WTC11 (cell line): ENCODE data around the gene GPRC5B.

ENCODE experiments used
- CREM ChIP-seq: sonication (generic); formaldehyde crosslinking; IDR thresholded peaks from 2 replicates; pipeline ENCODE4 v1.8.1; 2022; ENCODE audit warnings: mild to moderate bottlenecking, missing genetic modification reagents, moderate library complexity
- NR3C1 ChIP-seq: sonication (generic); formaldehyde crosslinking; conservative IDR thresholded peaks from 2 replicates; pipeline ENCODE4 v1.8.1; 2023; ENCODE audit warnings: low read depth, mild to moderate bottlenecking, missing genetic modification reagents
- TCF7 ChIP-seq: sonication (generic); formaldehyde crosslinking; IDR thresholded peaks from 2 replicates; pipeline ENCODE4 v1.8.0; 2022; ENCODE audit warnings: mild to moderate bottlenecking, low read depth, missing genetic modification reagents, moderate library complexity
- ZBTB21 ChIP-seq: sonication (generic); formaldehyde crosslinking; IDR thresholded peaks from 2 replicates; pipeline ENCODE4 v1.8.1; 2023; ENCODE audit warnings: mild to moderate bottlenecking, missing genetic modification reagents, borderline replicate concordance
- ZNF232 ChIP-seq: sonication (generic); formaldehyde crosslinking; IDR thresholded peaks from 2 replicates; pipeline ENCODE4 v1.8.0; 2022; ENCODE audit warnings: mild to moderate bottlenecking, missing genetic modification reagents
- TF ChIP-seq, protein P1 (sequence below): fragments of 250-450 bp; sonication (Bioruptor Pico); IDR thresholded peaks from 2 replicates; pipeline ENCODE4 v1.8.0; 2021; ENCODE audit warnings: mild to moderate bottlenecking
- TF ChIP-seq, protein P2 (sequence below): fragments of 200-600 bp; IDR thresholded peaks from 2 replicates; pipeline ENCODE4 v1.8.0; 2022; ENCODE audit warnings: antibody characterized with exemption
- TF ChIP-seq, protein P3 (sequence below): sonication (generic); formaldehyde crosslinking; IDR thresholded peaks from 2 replicates; pipeline ENCODE4 v1.8.0; 2022; ENCODE audit warnings: mild to moderate bottlenecking, missing genetic modification reagents
- TF ChIP-seq, protein P4 (sequence below): sonication (generic); formaldehyde crosslinking; IDR thresholded peaks from 2 replicates; pipeline ENCODE4 v1.8.0; 2023; ENCODE audit warnings: missing genetic modification reagents
- TF ChIP-seq, protein P5 (sequence below): sonication (generic); formaldehyde crosslinking; IDR thresholded peaks from 2 replicates; pipeline ENCODE4 v1.8.0; 2023; ENCODE audit warnings: mild to moderate bottlenecking, missing genetic modification reagents

DNA sequence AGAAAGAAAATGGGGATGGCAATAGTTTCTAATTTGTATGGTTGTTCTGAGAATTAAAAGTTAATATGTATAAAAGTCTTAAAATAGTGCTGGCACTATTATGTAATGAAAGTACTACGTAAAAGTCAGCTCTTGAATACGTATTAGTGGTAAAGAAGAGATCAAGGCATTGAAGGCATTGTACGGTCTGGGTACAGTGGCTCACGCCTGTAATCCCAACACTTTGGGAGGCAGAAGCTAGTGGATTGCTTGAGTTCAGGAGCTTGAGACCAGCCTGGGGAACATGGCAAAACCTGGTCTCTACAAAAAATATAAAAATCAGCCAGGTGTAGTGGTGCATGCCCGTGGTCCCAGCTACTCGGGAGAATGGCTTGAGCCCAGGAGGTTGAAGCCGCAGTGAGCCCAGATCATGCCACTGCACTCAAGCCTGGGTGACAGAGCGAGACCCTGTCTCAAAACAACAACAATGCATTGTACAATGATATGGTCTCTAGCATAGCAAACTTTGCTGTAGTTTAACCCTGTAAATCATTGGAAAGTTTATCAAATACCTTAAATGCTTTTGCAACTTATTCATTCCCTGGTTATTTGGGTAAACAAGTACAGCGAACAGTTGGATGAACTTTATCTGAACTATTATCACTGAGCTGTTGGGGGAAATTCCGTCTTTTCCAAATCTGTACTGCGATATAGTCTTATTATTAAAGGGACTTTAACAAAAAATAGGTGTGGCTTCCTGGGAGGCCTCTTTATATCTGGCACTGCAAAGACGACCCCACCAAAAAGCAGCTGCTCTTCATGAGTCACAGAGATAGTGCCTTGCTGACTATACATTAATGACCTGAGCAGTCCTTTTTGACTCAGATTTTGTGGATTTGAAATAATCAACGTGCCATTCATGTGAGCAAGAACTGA lies 73.6 kb downstream of the GPRC5B start:
- TF ChIP-seq, protein P1, sequence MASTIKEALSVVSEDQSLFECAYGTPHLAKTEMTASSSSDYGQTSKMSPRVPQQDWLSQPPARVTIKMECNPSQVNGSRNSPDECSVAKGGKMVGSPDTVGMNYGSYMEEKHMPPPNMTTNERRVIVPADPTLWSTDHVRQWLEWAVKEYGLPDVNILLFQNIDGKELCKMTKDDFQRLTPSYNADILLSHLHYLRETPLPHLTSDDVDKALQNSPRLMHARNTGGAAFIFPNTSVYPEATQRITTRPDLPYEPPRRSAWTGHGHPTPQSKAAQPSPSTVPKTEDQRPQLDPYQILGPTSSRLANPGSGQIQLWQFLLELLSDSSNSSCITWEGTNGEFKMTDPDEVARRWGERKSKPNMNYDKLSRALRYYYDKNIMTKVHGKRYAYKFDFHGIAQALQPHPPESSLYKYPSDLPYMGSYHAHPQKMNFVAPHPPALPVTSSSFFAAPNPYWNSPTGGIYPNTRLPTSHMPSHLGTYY = no peak
- TF ChIP-seq NR3C1 (CRISPR knock-in tag) (no peak), TCF7 (CRISPR knock-in tag) (no peak), ZBTB21 (CRISPR knock-in tag) (no peak), ZNF232 (no peak), CREM (CRISPR knock-in tag) (no peak)
- TF ChIP-seq, protein P2, sequence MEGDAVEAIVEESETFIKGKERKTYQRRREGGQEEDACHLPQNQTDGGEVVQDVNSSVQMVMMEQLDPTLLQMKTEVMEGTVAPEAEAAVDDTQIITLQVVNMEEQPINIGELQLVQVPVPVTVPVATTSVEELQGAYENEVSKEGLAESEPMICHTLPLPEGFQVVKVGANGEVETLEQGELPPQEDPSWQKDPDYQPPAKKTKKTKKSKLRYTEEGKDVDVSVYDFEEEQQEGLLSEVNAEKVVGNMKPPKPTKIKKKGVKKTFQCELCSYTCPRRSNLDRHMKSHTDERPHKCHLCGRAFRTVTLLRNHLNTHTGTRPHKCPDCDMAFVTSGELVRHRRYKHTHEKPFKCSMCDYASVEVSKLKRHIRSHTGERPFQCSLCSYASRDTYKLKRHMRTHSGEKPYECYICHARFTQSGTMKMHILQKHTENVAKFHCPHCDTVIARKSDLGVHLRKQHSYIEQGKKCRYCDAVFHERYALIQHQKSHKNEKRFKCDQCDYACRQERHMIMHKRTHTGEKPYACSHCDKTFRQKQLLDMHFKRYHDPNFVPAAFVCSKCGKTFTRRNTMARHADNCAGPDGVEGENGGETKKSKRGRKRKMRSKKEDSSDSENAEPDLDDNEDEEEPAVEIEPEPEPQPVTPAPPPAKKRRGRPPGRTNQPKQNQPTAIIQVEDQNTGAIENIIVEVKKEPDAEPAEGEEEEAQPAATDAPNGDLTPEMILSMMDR = no peak
- TF ChIP-seq, protein P3, sequence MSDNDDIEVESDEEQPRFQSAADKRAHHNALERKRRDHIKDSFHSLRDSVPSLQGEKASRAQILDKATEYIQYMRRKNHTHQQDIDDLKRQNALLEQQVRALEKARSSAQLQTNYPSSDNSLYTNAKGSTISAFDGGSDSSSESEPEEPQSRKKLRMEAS (CRISPR knock-in tag) = no peak
- TF ChIP-seq, protein P4, sequence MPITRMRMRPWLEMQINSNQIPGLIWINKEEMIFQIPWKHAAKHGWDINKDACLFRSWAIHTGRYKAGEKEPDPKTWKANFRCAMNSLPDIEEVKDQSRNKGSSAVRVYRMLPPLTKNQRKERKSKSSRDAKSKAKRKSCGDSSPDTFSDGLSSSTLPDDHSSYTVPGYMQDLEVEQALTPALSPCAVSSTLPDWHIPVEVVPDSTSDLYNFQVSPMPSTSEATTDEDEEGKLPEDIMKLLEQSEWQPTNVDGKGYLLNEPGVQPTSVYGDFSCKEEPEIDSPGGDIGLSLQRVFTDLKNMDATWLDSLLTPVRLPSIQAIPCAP = no peak
- TF ChIP-seq, protein P5, sequence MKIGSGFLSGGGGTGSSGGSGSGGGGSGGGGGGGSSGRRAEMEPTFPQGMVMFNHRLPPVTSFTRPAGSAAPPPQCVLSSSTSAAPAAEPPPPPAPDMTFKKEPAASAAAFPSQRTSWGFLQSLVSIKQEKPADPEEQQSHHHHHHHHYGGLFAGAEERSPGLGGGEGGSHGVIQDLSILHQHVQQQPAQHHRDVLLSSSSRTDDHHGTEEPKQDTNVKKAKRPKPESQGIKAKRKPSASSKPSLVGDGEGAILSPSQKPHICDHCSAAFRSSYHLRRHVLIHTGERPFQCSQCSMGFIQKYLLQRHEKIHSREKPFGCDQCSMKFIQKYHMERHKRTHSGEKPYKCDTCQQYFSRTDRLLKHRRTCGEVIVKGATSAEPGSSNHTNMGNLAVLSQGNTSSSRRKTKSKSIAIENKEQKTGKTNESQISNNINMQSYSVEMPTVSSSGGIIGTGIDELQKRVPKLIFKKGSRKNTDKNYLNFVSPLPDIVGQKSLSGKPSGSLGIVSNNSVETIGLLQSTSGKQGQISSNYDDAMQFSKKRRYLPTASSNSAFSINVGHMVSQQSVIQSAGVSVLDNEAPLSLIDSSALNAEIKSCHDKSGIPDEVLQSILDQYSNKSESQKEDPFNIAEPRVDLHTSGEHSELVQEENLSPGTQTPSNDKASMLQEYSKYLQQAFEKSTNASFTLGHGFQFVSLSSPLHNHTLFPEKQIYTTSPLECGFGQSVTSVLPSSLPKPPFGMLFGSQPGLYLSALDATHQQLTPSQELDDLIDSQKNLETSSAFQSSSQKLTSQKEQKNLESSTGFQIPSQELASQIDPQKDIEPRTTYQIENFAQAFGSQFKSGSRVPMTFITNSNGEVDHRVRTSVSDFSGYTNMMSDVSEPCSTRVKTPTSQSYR (CRISPR knock-in tag) = no peak
